ENCODE data around the gene UFL1. TPM values are rescaled to one million over a fixed set of nuclear protein-coding genes. Genes with fewer than 3 reads are reported as not detected.

UFL1 gene
- total RNA-seq, 1 experiment from 2014 or later: 12.7 TPM

DNA sequence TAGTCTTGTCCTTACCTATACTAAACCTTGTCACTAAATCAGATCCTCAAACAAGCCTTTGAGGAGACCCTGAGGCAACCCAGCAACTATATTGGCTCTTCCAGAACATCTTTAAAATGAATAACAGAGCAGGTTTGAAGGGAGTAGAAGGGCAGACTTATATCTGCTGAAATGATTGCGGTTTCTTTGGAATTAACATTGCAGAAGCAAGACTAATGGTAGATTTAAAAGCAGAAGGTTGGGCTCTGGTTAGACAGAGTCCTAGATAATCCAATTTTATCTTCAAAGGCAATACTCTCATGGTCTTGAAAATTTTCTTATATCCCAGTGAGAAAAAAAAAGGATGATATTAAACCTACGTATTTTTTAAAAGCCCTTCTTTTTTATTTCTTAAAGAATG is 60.4 kb downstream of the UFL1 start:
- H4K8ac ChIP-seq (replicated peaks; ENCODE audit: insufficient read length, low read depth, low read length): no peak overlapping the region
- DNase-seq: no peak
- H3K4ac ChIP-seq (ENCODE audit: low read depth, low read length): no peak overlapping the region
- H4K5ac ChIP-seq (ENCODE audit: insufficient read length, low read depth, low read length): no peak overlapping the region
- no peak overlapping the region for H2BK5ac ChIP-seq (ENCODE audit: insufficient read length, low read length)
- no peak overlapping the region for H2BK120ac ChIP-seq (ENCODE audit: low read depth, low read length, poor library complexity, severe bottlenecking)
- H4K20me1 ChIP-seq (ENCODE audit: control insufficient read depth, insufficient read depth, insufficient read length): no peaks in the 10 kb centered on the region
- Mint-ChIP-seq H3K9me3 (no peaks in the 10 kb centered on the region), H3K27ac (no peak overlapping the region), H3K4me3 (no peak overlapping the region), H3K27me3 (ENCODE audit: low read depth) (no peaks in the 10 kb centered on the region), H3K4me1 (no peaks in the 10 kb centered on the region), H3K36me3 (ENCODE audit: insufficient read depth in 1 of 3, low read depth in 3 of 3) (no peaks in the 10 kb centered on the region)
- H2BK12ac ChIP-seq (ENCODE audit: insufficient read length, low read depth, low read length): no peak overlapping the region
- H3K27ac ChIP-seq (ENCODE audit: insufficient read length, low read depth, low read length): no peak overlapping the region
- H3K9ac ChIP-seq (ENCODE audit: extremely low read depth, insufficient read length, low read length): no peak overlapping the region
- H3K23ac ChIP-seq (ENCODE audit: insufficient read length, low read depth, low read length): no peak overlapping the region
- H3K4me1 ChIP-seq (ENCODE audit: insufficient read depth, low read length): no peaks in the 10 kb centered on the region
- no peak overlapping the region for H3K4me2 ChIP-seq (ENCODE audit: insufficient read depth, insufficient read length, low read length)
- no peaks in the 10 kb centered on the region for H3K27me3 ChIP-seq (ENCODE audit: insufficient read depth, low read length)
- H3K23me2 ChIP-seq (ENCODE audit: insufficient read length, low read depth, low read length, poor library complexity, severe bottlenecking): no peaks in the 10 kb centered on the region
- no peak overlapping the region for H2BK15ac ChIP-seq (ENCODE audit: low read depth, low read length)
- no CpG with 5 or more reads among the region's 2 CpGs for WGBS (ENCODE audit: extremely low coverage, insufficient read length, low lambda C conversion rate)
- no peak overlapping the region for H2BK20ac ChIP-seq (ENCODE audit: low read depth, low read length, poor library complexity, severe bottlenecking)
- no peaks in the 10 kb centered on the region for H3K9me3 ChIP-seq (ENCODE audit: control insufficient read depth, low read depth, low read length)
- no peaks in the 10 kb centered on the region for H3K79me1 ChIP-seq (ENCODE audit: insufficient read depth, low read depth, low read length, poor library complexity, severe bottlenecking)
- H3K14ac ChIP-seq (ENCODE audit: insufficient read depth, low read length): no peak overlapping the region
- no peak overlapping the region for H3K18ac ChIP-seq (ENCODE audit: insufficient read length, low read depth, low read length)
- no peak overlapping the region for H3T11ph ChIP-seq (ENCODE audit: low read length)
- no peak overlapping the region for H3K56ac ChIP-seq (ENCODE audit: insufficient read length, low read depth, low read length)
- no peak overlapping the region for H4K91ac ChIP-seq (ENCODE audit: insufficient read length, low read depth, low read length)
- H3K79me2 ChIP-seq (ENCODE audit: insufficient read depth, low read length): no peaks in the 10 kb centered on the region
- H2AFZ ChIP-seq (ENCODE audit: low read length): no peak overlapping the region
- H2AK5ac ChIP-seq (ENCODE audit: insufficient read length, low read length): no peak overlapping the region
- TF ChIP-seq CTCF (conservative IDR thresholded peaks at IDR 0.05): no peak
